BJ (cell line): Measurements from ENCODE around the gene ATG7. TPM values are rescaled to one million over a fixed set of nuclear protein-coding genes. Genes with fewer than 3 reads are reported as not detected.

Experiments
- CTCF ChIA-PET: fragments of 350-600 bp; formaldehyde crosslinking; extraction: SDS; loops from one replicate; lab custom pipeline; 2021; ENCODE audit warnings: antibody characterized with exemption, inconsistent platforms; lab: Yijun Ruan, JAX
- POLR2A ChIA-PET: fragments of 300-600 bp; sonication (Branson Sonifier 250); formaldehyde crosslinking; extraction: SDS; loops from one replicate; lab custom pipeline; 2021; ENCODE audit warnings: antibody characterized with exemption; lab: Charles Lee
- DNase-seq: peaks from one replicate; pipeline ENCODE4 v3.0.0-alpha.2; 2011; ENCODE audit warnings: low read depth
- H3K27me3 ChIP-seq: 2 replicates; pipeline ENCODE4 v1.6.0; 2011; ENCODE audit warnings: low read length; ENCODE audit not compliant: control insufficient read depth, insufficient read depth
- H3K36me3 ChIP-seq: 2 replicates; pipeline ENCODE4 v1.5.1; 2011; ENCODE audit warnings: low read length; ENCODE audit not compliant: control insufficient read depth, insufficient read depth
- H3K4me3 ChIP-seq: 2 replicates; pipeline ENCODE4 v1.5.1; 2011; ENCODE audit warnings: low read depth, mild to moderate bottlenecking, control low read depth, low read length
- polyA plus RNA-seq: library from polyadenylated mRNA; depleted of rRNA; stranded (reverse); fragments of >200 nt; gene quantifications from 2 replicates; pipeline ENCODE4 v1.2.3, GENCODE V29; 2011
- TF ChIP-seq, protein P1 (sequence below): IDR thresholded peaks from 2 replicates; pipeline ENCODE4 v1.5.1; 2011; ENCODE audit warnings: low read depth, mild to moderate bottlenecking, control low read depth, inconsistent platforms, low read length, moderate library complexity; ENCODE audit not compliant: insufficient read depth

Gene ATG7
- polyA plus RNA-seq, 1 experiment: 26.2 TPM

DNA sequence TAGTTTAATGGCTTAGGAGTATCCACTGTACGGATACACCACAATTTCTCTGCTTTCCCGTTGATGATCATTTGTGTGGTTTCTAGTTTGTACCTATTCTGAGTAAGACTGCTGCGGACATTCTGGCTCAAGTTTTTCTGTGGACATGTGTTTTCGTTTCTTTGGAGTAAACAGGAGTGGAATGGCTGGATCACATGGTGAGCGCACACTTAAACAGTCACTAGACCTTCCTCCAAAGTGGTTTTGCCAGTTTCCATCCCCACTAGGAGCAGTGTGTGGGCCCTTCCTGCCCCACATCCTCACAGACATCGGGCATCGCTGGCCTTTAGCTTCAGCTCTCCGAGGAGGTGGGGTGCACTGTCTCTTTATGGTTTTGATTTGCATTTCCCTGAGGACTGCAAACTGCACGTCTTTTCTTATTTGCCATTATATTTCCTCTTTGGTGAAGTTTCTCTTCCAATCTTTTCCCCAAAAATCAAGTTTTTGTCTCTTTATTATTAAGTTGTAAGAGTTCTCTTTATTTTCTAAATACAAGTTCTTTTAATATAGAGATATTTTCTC lies 277.5 kb downstream of the ATG7 start:
- H3K4me3 ChIP-seq: no peak overlapping the region
- peaks cover 3% of the 10 kb centered on the region; the same call in 1 of the 2 replicates for H3K36me3 ChIP-seq
- DNase-seq: peak; percentile 51
- H3K27me3 ChIP-seq: no peaks in the 10 kb centered on the region
- POLR2A ChIA-PET: no interaction called here
- CTCF ChIA-PET: no interaction called here
- TF ChIP-seq, protein P1, sequence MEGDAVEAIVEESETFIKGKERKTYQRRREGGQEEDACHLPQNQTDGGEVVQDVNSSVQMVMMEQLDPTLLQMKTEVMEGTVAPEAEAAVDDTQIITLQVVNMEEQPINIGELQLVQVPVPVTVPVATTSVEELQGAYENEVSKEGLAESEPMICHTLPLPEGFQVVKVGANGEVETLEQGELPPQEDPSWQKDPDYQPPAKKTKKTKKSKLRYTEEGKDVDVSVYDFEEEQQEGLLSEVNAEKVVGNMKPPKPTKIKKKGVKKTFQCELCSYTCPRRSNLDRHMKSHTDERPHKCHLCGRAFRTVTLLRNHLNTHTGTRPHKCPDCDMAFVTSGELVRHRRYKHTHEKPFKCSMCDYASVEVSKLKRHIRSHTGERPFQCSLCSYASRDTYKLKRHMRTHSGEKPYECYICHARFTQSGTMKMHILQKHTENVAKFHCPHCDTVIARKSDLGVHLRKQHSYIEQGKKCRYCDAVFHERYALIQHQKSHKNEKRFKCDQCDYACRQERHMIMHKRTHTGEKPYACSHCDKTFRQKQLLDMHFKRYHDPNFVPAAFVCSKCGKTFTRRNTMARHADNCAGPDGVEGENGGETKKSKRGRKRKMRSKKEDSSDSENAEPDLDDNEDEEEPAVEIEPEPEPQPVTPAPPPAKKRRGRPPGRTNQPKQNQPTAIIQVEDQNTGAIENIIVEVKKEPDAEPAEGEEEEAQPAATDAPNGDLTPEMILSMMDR: no peak

DNA sequence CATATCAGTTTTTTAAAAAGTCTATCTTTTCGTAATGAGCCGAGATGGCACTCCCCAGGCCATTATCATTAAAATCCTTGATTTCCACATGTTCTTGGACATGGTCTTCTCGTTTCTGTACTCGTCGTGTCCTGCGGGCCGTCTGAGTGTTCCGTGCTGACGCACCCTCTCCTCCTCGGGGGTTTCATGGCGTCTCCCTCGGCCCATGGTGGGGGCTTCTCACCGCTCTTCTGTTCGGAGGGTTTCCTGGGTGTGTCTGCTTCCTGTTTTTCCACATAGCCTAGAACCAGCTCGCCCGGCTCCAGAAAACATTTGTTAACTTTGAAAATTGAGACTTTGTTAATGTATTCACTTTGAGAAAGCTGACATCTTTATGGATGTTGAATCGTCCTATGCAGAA lies 278.8 kb downstream of the ATG7 start:
- H3K4me3 ChIP-seq: no peak overlapping the region
- POLR2A ChIA-PET: no interaction called here

DNA sequence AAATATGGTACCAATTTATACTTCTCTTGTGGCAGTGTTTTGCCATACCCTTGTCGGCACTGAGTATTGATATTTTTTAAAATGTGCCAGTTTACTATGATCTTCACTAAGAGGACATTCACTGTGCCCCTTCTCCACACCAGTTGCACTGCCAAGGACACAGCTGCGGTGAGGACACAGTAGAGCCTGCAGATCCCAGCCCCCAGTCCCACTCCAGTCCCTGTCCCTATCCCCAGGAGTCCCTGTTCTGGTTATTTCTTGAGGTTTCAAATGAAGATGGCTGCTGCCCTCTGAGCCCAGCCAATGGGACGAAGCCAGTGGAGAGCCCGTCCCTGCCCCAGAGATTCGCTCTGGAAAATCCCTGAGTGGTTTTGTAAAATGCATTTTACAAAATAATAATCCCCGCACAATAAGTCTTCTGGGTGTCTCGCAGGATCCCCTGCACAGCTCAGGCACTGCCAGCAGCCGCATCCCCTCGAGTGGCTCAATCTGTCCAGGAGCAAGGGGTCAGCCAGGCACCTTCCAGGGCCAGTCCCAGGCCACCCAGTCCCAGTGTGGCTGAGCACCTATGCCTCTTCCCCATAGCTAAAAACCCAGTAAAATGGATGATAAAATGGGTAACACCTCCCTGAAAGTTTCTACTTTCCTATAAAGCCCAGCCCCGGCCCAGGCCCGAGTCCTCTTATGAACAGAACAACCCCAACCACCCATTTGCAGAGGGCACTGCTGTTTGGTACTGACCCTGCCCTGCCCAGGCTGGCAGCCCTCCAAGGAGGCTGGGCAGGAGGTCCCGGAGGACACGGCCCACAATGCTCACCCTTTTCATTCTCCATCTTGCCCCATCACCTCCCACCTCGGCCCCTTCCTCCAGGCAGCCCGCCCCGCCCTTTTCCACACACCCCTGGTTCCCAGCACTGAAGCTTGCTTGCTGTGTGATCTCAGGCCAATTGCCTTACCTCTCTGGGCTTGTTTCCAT lies 280.4 kb downstream of the ATG7 start:
- no peak for DNase-seq
- POLR2A ChIA-PET: no interaction called here
- Histone ChIP-seq H3K36me3 (peaks cover 14% of the 10 kb centered on the region), H3K4me3 (no peak overlapping the region), H3K27me3 (no peaks in the 10 kb centered on the region)
- TF ChIP-seq, protein P1: no peak
- CTCF ChIA-PET: interaction anchor here (1.3 to 1.8 kb wide), 2 partner anchors 10 to 83 kb away, joined by 3 to 6 read pairs; no protein-coding TSS in a partner anchor

More for the DNA sequence above, 278.8 kb downstream of the ATG7 start:
- CTCF ChIA-PET: interaction anchor here (0.6 kb wide), 1 partner anchor 53 kb away, joined by 3 read pairs; no protein-coding TSS in a partner anchor
- H3K27me3 ChIP-seq: no peaks in the 10 kb centered on the region
- peaks cover 10% of the 10 kb centered on the region for H3K36me3 ChIP-seq
- no peak for DNase-seq
- TF ChIP-seq, protein P1: no peak

DNA sequence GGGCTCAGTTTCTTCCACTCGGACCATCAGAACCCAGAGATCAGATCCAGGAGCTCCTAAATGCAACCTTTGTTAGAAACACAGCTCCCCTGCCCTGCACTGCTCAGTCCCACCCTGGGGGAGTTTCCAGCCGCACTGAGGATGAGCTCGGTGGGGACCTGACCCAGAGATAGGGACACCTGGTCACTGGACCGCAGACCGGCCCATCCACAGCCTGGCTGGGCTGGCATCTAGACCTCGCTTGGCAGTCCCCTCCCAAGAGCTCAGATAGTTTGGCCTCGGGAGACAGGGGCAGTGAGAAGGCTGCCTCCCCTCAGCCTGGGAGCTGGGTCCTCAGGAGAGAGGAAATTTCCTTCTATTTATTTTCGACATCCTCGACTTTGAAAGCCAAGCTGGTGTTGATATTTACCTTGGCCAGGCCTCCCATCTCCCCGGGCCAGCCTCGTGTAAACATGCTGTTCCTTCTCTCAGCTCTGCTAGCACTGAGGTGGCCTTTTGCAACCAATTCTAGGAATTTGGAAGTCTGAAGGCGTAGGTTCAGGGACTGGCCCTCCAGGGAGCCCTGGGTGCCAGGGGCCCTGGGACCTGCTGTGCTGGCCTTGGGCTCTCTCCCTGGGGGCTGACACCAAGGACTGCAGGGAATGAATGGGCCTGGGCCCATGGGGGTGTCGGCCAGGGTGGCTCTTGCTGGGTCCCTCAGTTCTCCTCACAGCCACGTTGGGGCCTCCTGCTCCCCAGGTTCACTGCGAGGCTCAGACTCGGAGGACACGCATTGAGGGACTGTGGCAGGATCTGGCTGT lies 281.4 kb downstream of the ATG7 start:
- no peak for DNase-seq
- H3K27me3 ChIP-seq: no peaks in the 10 kb centered on the region
- CTCF ChIA-PET: interaction anchor here (0.6 to 1.8 kb wide), 4 partner anchors 9 to 96 kb away, joined by 3 to 6 read pairs (median 3); no protein-coding TSS in a partner anchor
- TF ChIP-seq, protein P1: no peak
- POLR2A ChIA-PET: no interaction called here
- peaks cover 19% of the 10 kb centered on the region for H3K36me3 ChIP-seq
- no peak overlapping the region for H3K4me3 ChIP-seq

- H3K27me3 ChIP-seq: no peaks in the 10 kb centered on the region
- CTCF ChIA-PET: interaction anchor here (0.6 to 1.3 kb wide), 3 partner anchors 17 to 96 kb away, joined by 3 read pairs; no protein-coding TSS in a partner anchor
- no peak for DNase-seq
- peaks cover 23% of the 10 kb centered on the region for H3K36me3 ChIP-seq
- TF ChIP-seq, protein P1: no peak
- POLR2A ChIA-PET: no interaction called here
- no peak overlapping the region for H3K4me3 ChIP-seq
Measured at GRCh38 chr3:11554236-11554610, 282.0 kb downstream of the ATG7 start.
